Mononuclear cell (primary cell): ENCODE measurements around the gene SLC35D3. TPM values are rescaled to one million over a fixed set of nuclear protein-coding genes. Genes with fewer than 3 reads are reported as not detected.
"Not testable (repeated sequence)": the region's sequence is repeated elsewhere in the genome, so short reads cannot be mapped to it uniquely, and the experiment has no call there.

Experiments
- H3K27me3 ChIP-seq: 2 replicates; pipeline ENCODE4 v1.6.0; 2011; ENCODE audit warnings: low read length, control low read depth; ENCODE audit not compliant: insufficient read depth
- H3K4me1 ChIP-seq: 2 replicates; pipeline ENCODE4 v1.5.1; 2011; ENCODE audit warnings: mild to moderate bottlenecking, low read length, control low read depth; ENCODE audit not compliant: insufficient read depth
- H3K4me3 ChIP-seq: 2 replicates; pipeline ENCODE4 v1.5.1; 2011; ENCODE audit warnings: mild to moderate bottlenecking, low read length, moderate library complexity
- H3K9me3 ChIP-seq: 2 replicates; pipeline ENCODE4 v1.5.1; 2011; ENCODE audit warnings: low read depth, mild to moderate bottlenecking, control low read depth, low read length
- total RNA-seq: library from RNA; depleted of rRNA; stranded (reverse); fragments of >200 nt; gene quantifications from one replicate; pipeline ENCODE4 v1.2.3, GENCODE V29; 2012

The SLC35D3 gene
- total RNA-seq, 1 donor, result 0.52 TPM

DNA sequence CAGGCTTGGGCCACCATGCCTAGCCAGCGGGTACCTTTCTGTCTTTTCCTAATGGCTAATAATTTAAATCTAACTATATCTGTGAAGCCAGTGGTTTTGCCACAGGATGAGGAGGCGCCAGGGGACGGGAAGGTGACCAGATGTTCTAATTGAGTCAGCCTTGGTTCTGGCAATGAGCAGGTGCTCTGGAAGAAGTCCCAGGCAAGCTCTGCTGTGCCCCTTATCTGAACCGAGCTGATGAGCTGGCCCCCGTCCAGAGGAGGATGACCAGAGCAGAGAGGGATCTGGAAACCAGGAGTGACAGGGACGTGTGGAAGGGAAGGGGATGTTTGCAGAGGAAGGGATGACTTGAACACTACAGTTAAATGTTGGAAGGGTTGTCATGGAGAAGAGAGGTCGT lies 46.7 kb downstream of the SLC35D3 start:
- Histone ChIP-seq H3K27me3 (peaks cover 17% of the 10 kb centered on the region), H3K4me1 (no peaks in the 10 kb centered on the region), H3K4me3 (no peak overlapping the region)

DNA sequence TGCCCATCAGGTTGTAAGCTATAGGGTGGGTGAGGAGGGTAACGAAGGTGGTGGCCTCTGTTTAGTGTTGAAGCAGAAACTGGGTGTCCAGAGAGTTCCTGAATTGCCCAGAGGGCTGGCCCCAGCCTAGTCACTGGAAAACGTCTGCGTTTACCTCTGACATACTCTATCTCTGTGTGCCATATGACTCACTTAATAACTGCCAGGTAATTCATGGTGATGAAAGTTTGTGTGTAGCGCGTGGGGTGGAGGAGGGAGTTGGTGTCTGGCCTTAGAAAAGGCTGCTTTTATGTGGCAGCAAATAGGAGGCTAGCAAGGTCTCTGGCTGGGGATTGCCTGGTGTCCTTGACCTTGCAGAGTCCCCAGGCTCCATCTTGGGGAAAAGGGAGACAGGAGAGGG lies 47.3 kb downstream of the SLC35D3 start:
- Histone ChIP-seq H3K4me1 (no peaks in the 10 kb centered on the region), H3K9me3 (no peaks in the 10 kb centered on the region), H3K4me3 (no peak overlapping the region), H3K27me3 (peaks cover 17% of the 10 kb centered on the region)

More for the DNA sequence above, 46.7 kb downstream of the SLC35D3 start:
- no peaks in the 10 kb centered on the region for H3K9me3 ChIP-seq

DNA sequence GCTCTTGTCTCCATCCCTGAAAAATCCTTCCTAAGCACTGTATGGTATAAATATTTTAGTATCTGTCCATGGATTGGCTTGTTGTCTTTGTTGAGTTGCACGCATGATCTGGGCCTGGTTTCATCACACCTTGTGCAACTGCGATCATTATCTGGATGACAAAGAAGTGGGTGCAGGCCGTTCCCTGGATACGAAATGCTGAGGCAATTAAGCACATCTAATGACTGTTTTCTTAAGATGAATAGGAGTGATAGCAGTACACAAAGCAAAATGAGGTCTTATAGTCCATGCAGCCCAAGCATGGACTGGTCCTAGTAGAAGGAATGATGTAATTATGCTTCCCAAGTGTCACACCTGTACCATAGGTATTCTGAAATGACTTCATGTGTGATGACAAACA lies 47.8 kb downstream of the SLC35D3 start:
- Histone ChIP-seq H3K27me3 (peaks cover 17% of the 10 kb centered on the region), H3K4me1 (no peaks in the 10 kb centered on the region), H3K9me3 (no peaks in the 10 kb centered on the region), H3K4me3 (no peak overlapping the region)

DNA sequence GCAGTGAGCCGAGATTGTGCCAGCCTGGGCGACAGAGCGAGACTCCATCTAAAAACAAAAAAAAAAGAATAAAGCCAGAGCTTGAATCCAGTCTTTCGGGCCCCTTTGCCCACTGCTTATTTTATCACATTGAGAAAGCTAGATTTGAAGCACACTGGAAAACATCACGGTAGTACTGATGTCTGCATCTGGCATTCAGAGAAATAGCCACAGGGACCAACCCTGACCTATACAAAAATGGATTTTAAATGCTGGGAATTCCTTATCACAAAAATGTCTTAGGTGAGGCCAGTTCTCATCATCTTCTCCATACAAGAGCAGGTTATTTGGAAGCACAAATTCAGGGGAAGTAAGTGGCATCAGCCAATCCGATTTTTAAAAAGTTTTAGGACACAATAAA lies 49.5 kb downstream of the SLC35D3 start:
- Histone ChIP-seq H3K9me3 (no peaks in the 10 kb centered on the region), H3K27me3 (peaks cover 15% of the 10 kb centered on the region), H3K4me3 (no peak overlapping the region), H3K4me1 (no peaks in the 10 kb centered on the region)

DNA sequence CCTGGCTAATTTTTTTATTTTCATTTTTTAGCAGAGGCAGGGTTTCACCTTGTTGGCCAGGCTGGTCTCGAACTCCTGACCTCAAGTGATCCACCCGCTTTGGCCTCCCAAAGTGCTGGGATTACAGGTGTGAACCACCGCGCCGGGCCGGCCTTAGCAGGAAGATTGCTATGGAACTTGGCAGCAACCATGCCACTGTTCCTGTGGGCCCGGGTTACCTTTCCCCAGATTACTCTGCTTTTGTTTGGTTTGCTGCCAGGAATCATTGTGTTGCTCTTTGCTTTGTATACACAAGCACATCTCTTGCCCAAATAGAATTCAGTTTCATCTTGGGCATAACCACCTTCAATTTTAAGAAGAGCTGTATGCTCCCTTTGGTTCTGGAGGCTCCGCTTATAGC lies 51.7 kb downstream of the SLC35D3 start:
- H3K27me3 ChIP-seq, H3K9me3 ChIP-seq, H3K4me3 ChIP-seq, H3K4me1 ChIP-seq: not testable (repeated sequence)

Other genes starting within 250 kb of the SLC35D3 start
- gene MAP3K5, start 129.8 kb upstream of the SLC35D3 start, total RNA-seq, result 27.8 TPM
- gene PEX7, start 99.7 kb upstream of the SLC35D3 start, total RNA-seq, result 6.1 TPM
- 0.10 TPM for gene IL20RA, start 122.7 kb downstream of the SLC35D3 start, total RNA-seq